Esophagus muscularis mucosa (tissue), 4 donors: ENCODE measurements around the gene SLC5A3. TPM values are rescaled to one million over a fixed set of nuclear protein-coding genes. Genes with fewer than 3 reads are reported as not detected.

ENCODE experiments used
- DNase-seq: peaks from one replicate; pipeline ENCODE4 v3.0.0-alpha.2; 2017; ENCODE audit errors: extremely low spot score
- H3K27ac ChIP-seq, 4 donors: fragments of 200-600 bp; sonication (generic); replicated peaks in 1 of 4; 1 replicate in 3 of 4; 2 replicates in 1 of 4; pipeline ENCODE4 v1.5.1; 2016 to 2019; ENCODE audit warnings: mild to moderate bottlenecking in 1 of 4
- H3K27me3 ChIP-seq, 4 donors: fragments of 200-600 bp; sonication (generic); one replicate each; pipeline versions ENCODE4 v1.5.1 to v1.6.0; 2016 to 2019
- H3K36me3 ChIP-seq, 4 donors: fragments of 200-600 bp; sonication (generic); one replicate each; pipeline ENCODE4 v1.5.1; 2016 to 2019
- H3K4me1 ChIP-seq, 4 donors: fragments of 200-600 bp; sonication (generic); one replicate each; pipeline ENCODE4 v1.5.1; 2016 to 2019
- H3K4me3 ChIP-seq, 4 donors: fragments of 200-600 bp; sonication (generic); 1 replicate in 2 of 4; 2 replicates in 2 of 4; pipeline ENCODE4 v1.5.1; 2016 to 2019; ENCODE audit warnings: mild to moderate bottlenecking in 4 of 4, moderate library complexity in 1 of 4
- H3K9me3 ChIP-seq, 4 donors: fragments of 200-600 bp; sonication (generic); 1 replicate in 3 of 4; 2 replicates in 1 of 4; pipeline ENCODE4 v1.5.1; 2016 to 2019
- EP300 ChIP-seq: sonication (generic); formaldehyde crosslinking; IDR thresholded peaks from one replicate; pipeline ENCODE4 v1.6.1; 2017; ENCODE audit warnings: antibody characterized with exemption
- POLR2A ChIP-seq: fragments of 450-650 bp; IDR thresholded peaks from one replicate; pipeline ENCODE4 v1.6.1; 2017; ENCODE audit warnings: antibody characterized with exemption, moderate library complexity, mild to moderate bottlenecking, low read depth
- POLR2AphosphoS5 ChIP-seq, 2 donors: sonication (generic); formaldehyde crosslinking; IDR thresholded peaks; one replicate each; pipeline ENCODE4 v1.6.1; 2017; ENCODE audit warnings: antibody characterized with exemption in 2 of 2
- WGBS: methylation state at CpG from one replicate; pipeline ENCODE4 v1.1.5; 2018; 5-methylcytosine and 5-hydroxymethylcytosine counted together
- intact Hi-C: fragments of 100-400 bp; cut with DNase I; formaldehyde crosslinking; loops from one replicate; pipeline ENCODE4 v1.15.1; 2023
- total RNA-seq, 4 donors: library from RNA; depleted of rRNA; stranded (reverse); fragments of >200 nt; gene quantifications; one replicate each; pipeline versions ENCODE4 v1.1.0 to v1.2.1, GENCODE V29; 2016
- TF ChIP-seq, protein P1 (sequence below), 3 experiments: fragments of 200-600 bp in 2 of 3; fragments of 450-650 bp in 1 of 3; sonication (generic) in 2 of 3; IDR thresholded peaks; one replicate each; pipeline ENCODE4 v1.5.1; 2017 to 2019; ENCODE audit warnings: antibody characterized with exemption in 3 of 3, mild to moderate bottlenecking in 2 of 3, moderate library complexity in 1 of 3

The SLC5A3 gene
- total RNA-seq, 4 donors from 2014 or later, result 7.3 to 15.4 (median 13.1) TPM

DNA sequence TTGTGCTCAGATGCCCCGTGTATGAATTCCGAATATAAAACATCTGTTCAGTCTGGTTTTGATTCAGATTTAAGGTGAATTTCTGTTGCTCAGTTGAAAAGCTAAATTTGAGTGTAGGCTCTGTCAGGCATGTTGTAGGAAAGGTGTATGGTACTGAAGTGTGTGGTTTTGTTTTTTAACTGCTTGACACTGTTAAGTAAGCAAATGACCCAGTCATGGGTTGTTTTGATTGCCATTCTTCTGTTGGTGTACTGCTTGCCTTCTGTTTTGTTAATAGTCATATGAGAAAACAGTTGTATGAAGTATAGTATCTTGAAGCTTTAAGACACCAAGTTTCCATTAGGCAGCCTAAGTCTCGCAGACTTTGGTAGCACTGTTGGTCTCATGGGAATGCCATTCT lies 10.0 kb downstream of the SLC5A3 start:
- H3K27ac ChIP-seq, result no peak overlapping the region
- H3K27me3 ChIP-seq, result no peaks in the 10 kb centered on the region
- no peaks in the 10 kb centered on the region for H3K36me3 ChIP-seq
- H3K4me3 ChIP-seq, result no peak overlapping the region
- WGBS, result 90% methylated on average over 3 of the region's 3 CpGs
- intact Hi-C loops, result no loop called here
- TF ChIP-seq POLR2A (no peak), POLR2AphosphoS5 (IDR thresholded peaks at IDR 0.05) (no peak), EP300 (no peak)
- TF ChIP-seq, protein P1, sequence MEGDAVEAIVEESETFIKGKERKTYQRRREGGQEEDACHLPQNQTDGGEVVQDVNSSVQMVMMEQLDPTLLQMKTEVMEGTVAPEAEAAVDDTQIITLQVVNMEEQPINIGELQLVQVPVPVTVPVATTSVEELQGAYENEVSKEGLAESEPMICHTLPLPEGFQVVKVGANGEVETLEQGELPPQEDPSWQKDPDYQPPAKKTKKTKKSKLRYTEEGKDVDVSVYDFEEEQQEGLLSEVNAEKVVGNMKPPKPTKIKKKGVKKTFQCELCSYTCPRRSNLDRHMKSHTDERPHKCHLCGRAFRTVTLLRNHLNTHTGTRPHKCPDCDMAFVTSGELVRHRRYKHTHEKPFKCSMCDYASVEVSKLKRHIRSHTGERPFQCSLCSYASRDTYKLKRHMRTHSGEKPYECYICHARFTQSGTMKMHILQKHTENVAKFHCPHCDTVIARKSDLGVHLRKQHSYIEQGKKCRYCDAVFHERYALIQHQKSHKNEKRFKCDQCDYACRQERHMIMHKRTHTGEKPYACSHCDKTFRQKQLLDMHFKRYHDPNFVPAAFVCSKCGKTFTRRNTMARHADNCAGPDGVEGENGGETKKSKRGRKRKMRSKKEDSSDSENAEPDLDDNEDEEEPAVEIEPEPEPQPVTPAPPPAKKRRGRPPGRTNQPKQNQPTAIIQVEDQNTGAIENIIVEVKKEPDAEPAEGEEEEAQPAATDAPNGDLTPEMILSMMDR (IDR thresholded peaks at IDR 0.05), result no peak
- H3K9me3 ChIP-seq, result no peaks in the 10 kb centered on the region
- no peak for DNase-seq
- peaks cover 32 to 70% (median 52%) of the 10 kb centered on the region in 4 donors for H3K4me1 ChIP-seq

DNA sequence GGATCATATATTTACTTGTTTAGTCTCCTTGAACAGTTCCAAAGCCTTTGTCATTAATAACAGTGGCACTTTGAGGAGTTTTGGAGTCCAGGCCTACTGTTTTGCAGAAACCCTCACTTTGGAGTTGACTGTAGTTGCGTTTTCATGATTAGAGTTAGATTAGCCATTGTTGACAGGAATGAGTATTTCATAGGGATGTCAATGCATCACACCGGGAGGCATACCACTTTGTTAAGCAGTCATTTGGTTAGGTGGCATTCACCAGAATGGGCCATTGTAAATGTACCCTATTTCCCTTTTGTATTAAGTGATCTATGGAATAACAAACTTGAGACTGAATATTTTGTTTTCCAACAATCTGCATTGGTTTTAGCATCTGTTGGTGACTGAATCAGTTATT lies 11.8 kb downstream of the SLC5A3 start:
- peaks cover 27 to 61% (median 44%) of the 10 kb centered on the region in 4 donors for H3K4me1 ChIP-seq
- no peaks in the 10 kb centered on the region for H3K36me3 ChIP-seq
- no peaks in the 10 kb centered on the region for H3K27me3 ChIP-seq

DNA sequence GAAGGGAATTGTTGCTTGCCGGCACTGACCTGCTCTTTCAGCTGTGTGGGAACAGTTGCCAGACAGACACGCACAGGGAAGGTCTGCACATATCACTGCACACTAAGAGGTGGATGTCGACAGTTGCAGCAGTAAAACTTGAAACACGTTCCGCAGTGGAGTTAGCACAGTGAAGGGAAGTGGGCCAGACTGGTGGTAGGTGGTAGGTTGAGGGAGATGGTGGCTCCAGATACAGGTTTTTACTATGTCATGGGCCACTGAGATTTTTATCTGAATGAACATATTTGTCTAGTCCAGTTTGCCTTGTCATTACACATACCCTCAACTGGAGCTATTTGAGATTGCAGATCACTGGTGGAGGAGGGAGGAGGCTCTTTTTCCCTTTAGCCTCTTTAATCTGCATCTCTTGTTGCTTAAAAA lies 13.5 kb downstream of the SLC5A3 start:
- H3K27me3 ChIP-seq, result no peaks in the 10 kb centered on the region
- no peaks in the 10 kb centered on the region for H3K9me3 ChIP-seq
- TF ChIP-seq POLR2A (no peak), POLR2AphosphoS5 (IDR thresholded peaks at IDR 0.05) (no peak), EP300 (no peak)
- TF ChIP-seq, protein P1 (IDR thresholded peaks at IDR 0.05), result no peak
- 98% methylated on average over 5 of the region's 5 CpGs for WGBS
- no peak for DNase-seq
- H3K4me3 ChIP-seq, result no peak overlapping the region
- H3K36me3 ChIP-seq, result no peaks in the 10 kb centered on the region
- H3K4me1 ChIP-seq, result peaks cover 23 to 58% (median 46%) of the 10 kb centered on the region in 4 donors
- intact Hi-C loops, result no loop called here
- no peak overlapping the region for H3K27ac ChIP-seq

More for the DNA sequence above, 11.8 kb downstream of the SLC5A3 start:
- H3K27ac ChIP-seq, result no peak overlapping the region
- intact Hi-C loops, result no loop called here
- no peak for DNase-seq
- H3K9me3 ChIP-seq, result no peaks in the 10 kb centered on the region
- TF ChIP-seq POLR2AphosphoS5 (IDR thresholded peaks at IDR 0.05), result no peak
- no peak for TF ChIP-seq EP300
- TF ChIP-seq, protein P1 (IDR thresholded peaks at IDR 0.05), result no peak
- no peak for TF ChIP-seq POLR2A
- H3K4me3 ChIP-seq, result no peak overlapping the region
- 97% methylated on average over 2 of the region's 2 CpGs for WGBS

DNA sequence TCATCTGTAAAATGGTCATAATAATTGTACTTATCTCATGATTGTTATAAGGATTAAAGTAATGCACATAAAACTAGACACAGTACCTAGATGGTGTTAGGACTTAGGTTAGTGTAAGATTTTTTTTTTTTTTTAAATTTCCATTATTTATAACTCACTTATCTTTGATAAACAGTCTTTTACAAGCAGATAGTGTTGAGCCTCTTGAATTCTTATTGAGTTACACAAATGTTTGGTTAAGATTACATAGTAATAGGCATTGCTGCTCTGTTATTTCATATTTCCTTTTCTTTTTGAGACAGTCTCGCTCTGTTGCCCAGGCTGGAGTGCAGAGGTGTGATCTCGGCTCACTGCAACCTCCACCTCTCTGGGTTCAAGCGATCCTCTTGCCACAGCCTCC lies 15.4 kb downstream of the SLC5A3 start:
- Histone ChIP-seq H3K36me3 (no peaks in the 10 kb centered on the region), H3K4me1 (peaks cover 23 to 52% (median 50%) of the 10 kb centered on the region in 4 donors), H3K27me3 (no peaks in the 10 kb centered on the region), H3K27ac (no peak overlapping the region), H3K4me3 (no peak overlapping the region), H3K9me3 (no peaks in the 10 kb centered on the region)
- DNase-seq, result no peak
- WGBS, result 98% methylated on average over 3 of the region's 3 CpGs
- intact Hi-C loops, result no loop called here
- TF ChIP-seq, protein P1 (IDR thresholded peaks at IDR 0.05), result no peak
- TF ChIP-seq POLR2AphosphoS5 (IDR thresholded peaks at IDR 0.05) (no peak), EP300 (no peak), POLR2A (no peak)

DNA sequence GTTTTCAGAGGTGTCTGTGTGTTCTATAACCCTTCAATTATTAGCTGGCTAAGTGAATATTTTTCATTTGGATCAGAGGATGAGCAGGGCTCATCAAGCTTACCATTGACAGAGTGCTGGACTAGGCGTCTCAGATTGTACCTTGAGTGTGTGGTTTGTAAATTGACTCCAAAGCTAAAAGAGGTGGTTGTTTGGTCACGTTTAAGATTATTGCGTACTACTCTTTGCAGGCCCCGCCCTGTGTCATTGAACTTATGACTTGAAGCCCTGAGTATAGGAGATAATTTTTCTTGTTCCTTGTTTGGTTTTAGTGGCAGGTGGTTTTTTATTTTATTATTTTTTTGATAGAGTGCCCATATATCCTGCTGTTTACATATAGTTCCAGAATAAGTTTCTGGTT lies 17.7 kb downstream of the SLC5A3 start:
- Histone ChIP-seq H3K9me3 (no peaks in the 10 kb centered on the region), H3K36me3 (peaks cover 11 to 13% (median 12%) of the 10 kb centered on the region in 4 donors), H3K4me1 (peaks cover 15 to 53% (median 41%) of the 10 kb centered on the region in 4 donors), H3K27ac (no peak overlapping the region), H3K4me3 (no peak overlapping the region), H3K27me3 (no peaks in the 10 kb centered on the region)
- intact Hi-C loops, result no loop called here
- WGBS, result 87% methylated on average over 3 of the region's 4 CpGs
- DNase-seq, result no peak
- no peak for TF ChIP-seq POLR2AphosphoS5 (IDR thresholded peaks at IDR 0.05)
- no peak for TF ChIP-seq POLR2A
- TF ChIP-seq, protein P1 (IDR thresholded peaks at IDR 0.05), result no peak
